ENCODE results near the gene HERC2.
"Not testable (repeated sequence)": the region's sequence is repeated elsewhere in the genome, so short reads cannot be mapped to it uniquely, and the experiment has no call there.

- TF ChIP-seq EZH2 (IDR thresholded peaks at IDR 0.05; ENCODE audit: borderline replicate concordance, low read length); CTCF (conservative IDR thresholded peaks at IDR 0.05 in 1 of 2, IDR thresholded peaks at IDR 0.05 in 1 of 2; ENCODE audit: extremely low read depth in 1 of 2, insufficient read depth in 1 of 2, low read depth in 1 of 2, low read length in 2 of 2): not testable (repeated sequence)
Observed at GRCh38 chr15:28316958-28317357, 5.0 kb downstream of the HERC2 start.

Data from mammary epithelial cell (primary cell).